OCI-LY1 (cell line): ENCODE results near the gene OR2H2.

ENCODE experiments used
- H2AFZ ChIP-seq: fragments of 200-600 bp; sonication (generic), shearing (Covaris generic); 2 replicates; pipeline ENCODE4 v1.6.0; 2014; ENCODE audit warnings: antibody characterized with exemption, mild to moderate bottlenecking, low read length
- H3F3A ChIP-seq: fragments of 200-600 bp; sonication (generic), shearing (Covaris generic); 2 replicates; pipeline ENCODE4 v1.6.0; 2014; ENCODE audit warnings: mild to moderate bottlenecking, antibody characterized with exemption, low read length, moderate library complexity; ENCODE audit not compliant: insufficient read depth
- H3K27ac ChIP-seq: fragments of 200-600 bp; sonication (generic); 2 replicates; pipeline ENCODE4 v1.5.1; 2014; ENCODE audit warnings: low read length, mixed run types, mild to moderate bottlenecking, low read depth; ENCODE audit not compliant: poor library complexity, severe bottlenecking
- H3K27me3 ChIP-seq: fragments of 200-600 bp; sonication (generic); 2 replicates; pipeline ENCODE4 v1.6.0; 2014; ENCODE audit warnings: antibody characterized with exemption, mild to moderate bottlenecking, low read length, moderate library complexity; ENCODE audit not compliant: insufficient read depth
- H3K36me3 ChIP-seq: fragments of 200-600 bp; sonication (generic); 2 replicates; pipeline ENCODE4 v1.6.1; 2014; ENCODE audit warnings: mild to moderate bottlenecking, antibody characterized with exemption, low read length, moderate library complexity, mixed read lengths; ENCODE audit not compliant: insufficient read depth
- H3K4me1 ChIP-seq: fragments of 200-600 bp; sonication (generic); 2 replicates; pipeline ENCODE4 v1.5.1; 2014; ENCODE audit warnings: mild to moderate bottlenecking, low read length, moderate library complexity; ENCODE audit not compliant: insufficient read depth, severe bottlenecking
- H3K4me2 ChIP-seq: fragments of 200-600 bp; sonication (generic), shearing (Covaris generic); 2 replicates; pipeline ENCODE4 v1.6.1; 2014; ENCODE audit warnings: low read length
- H3K4me3 ChIP-seq: fragments of 200-600 bp; sonication (generic); 2 replicates; pipeline ENCODE4 v1.5.1; 2014; ENCODE audit warnings: low read length, low read depth, mild to moderate bottlenecking, mixed read lengths; ENCODE audit not compliant: poor library complexity, severe bottlenecking
- H3K79me2 ChIP-seq: fragments of 200-600 bp; shearing (Covaris generic); 2 replicates; pipeline ENCODE4 v1.6.1; 2016; ENCODE audit warnings: mixed run types, low read length, mixed read lengths; ENCODE audit not compliant: insufficient read depth
- H3K9ac ChIP-seq: fragments of 200-600 bp; sonication (generic), shearing (Covaris generic); 2 replicates; pipeline ENCODE4 v1.6.1; 2014; ENCODE audit warnings: mild to moderate bottlenecking, low read length, mixed read lengths
- H3K9me2 ChIP-seq: fragments of 200-600 bp; sonication (generic), shearing (Covaris generic); 2 replicates; pipeline ENCODE4 v1.6.1; 2014; ENCODE audit warnings: low read depth, mild to moderate bottlenecking, low read length, mixed read lengths
- H3K9me3 ChIP-seq: fragments of 200-600 bp; shearing (Covaris generic); 2 replicates; pipeline ENCODE4 v1.6.1; 2014; ENCODE audit warnings: low read length, mixed read lengths
- H4K20me1 ChIP-seq: fragments of 200-600 bp; sonication (generic), shearing (Covaris generic); 2 replicates; pipeline ENCODE4 v1.6.0; 2016; ENCODE audit warnings: mild to moderate bottlenecking, low read length; ENCODE audit not compliant: insufficient read depth
- CTCF ChIP-seq: fragments of 200-600 bp; sonication (generic), shearing (Covaris generic); IDR thresholded peaks from 2 replicates; pipeline ENCODE4 v1.5.1; 2017; ENCODE audit warnings: mild to moderate bottlenecking, antibody characterized with exemption, low read length, moderate library complexity, mixed read lengths
- EZH2 ChIP-seq: fragments of 200-600 bp; sonication (generic), shearing (Covaris generic); IDR thresholded peaks from 2 replicates; pipeline ENCODE4 v1.8.0; 2017; ENCODE audit warnings: borderline replicate concordance, mixed run types, mild to moderate bottlenecking, antibody characterized with exemption, low read length, moderate library complexity, mixed read lengths

Gene OR2H2

DNA sequence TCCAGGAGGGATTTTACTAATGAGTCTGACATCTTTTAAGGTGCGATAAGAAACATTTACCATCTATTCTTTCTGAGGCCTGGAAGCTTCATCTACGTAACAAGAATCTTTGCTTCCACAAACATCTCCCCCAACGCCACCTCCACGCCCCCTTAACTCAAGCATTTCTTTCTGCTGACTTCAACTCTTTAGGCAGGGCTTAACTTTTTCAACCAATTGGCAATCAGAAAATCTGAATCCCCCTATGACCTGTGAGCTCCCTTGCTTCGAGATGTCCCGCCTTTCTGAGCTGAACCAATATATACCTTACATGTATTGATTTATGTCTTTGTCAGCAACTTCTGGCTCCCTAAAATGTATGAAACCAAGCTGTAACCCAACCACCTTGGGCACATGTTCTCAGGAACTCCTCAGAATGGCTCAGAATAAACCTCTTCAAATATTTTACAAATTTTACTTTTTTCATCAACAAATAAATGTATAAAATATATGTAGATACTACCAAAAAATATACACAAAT is 11.5 kb downstream of the OR2H2 start:
- no peaks in the 10 kb centered on the region for H3F3A ChIP-seq
- no peak overlapping the region for H3K9ac ChIP-seq
- no peak overlapping the region for H2AFZ ChIP-seq
- H3K27me3 ChIP-seq: no peaks in the 10 kb centered on the region
- no peak for TF ChIP-seq EZH2
- TF ChIP-seq CTCF: no peak
- no peaks in the 10 kb centered on the region for H3K4me1 ChIP-seq
- H3K9me3 ChIP-seq: no peaks in the 10 kb centered on the region
- H3K9me2 ChIP-seq: no peaks in the 10 kb centered on the region
- H3K4me3 ChIP-seq: no peak overlapping the region
- no peaks in the 10 kb centered on the region for H3K79me2 ChIP-seq
- H3K27ac ChIP-seq: no peak overlapping the region
- no peaks in the 10 kb centered on the region for H3K36me3 ChIP-seq
- no peak overlapping the region for H3K4me2 ChIP-seq
- no peaks in the 10 kb centered on the region for H4K20me1 ChIP-seq

- H3K4me3 ChIP-seq: no peak overlapping the region
- H2AFZ ChIP-seq: no peak overlapping the region
- no peaks in the 10 kb centered on the region for H3K27me3 ChIP-seq
- no peaks in the 10 kb centered on the region for H3K9me2 ChIP-seq
- H3K27ac ChIP-seq: no peak overlapping the region
- no peak overlapping the region for H3K4me2 ChIP-seq
- no peaks in the 10 kb centered on the region for H3K4me1 ChIP-seq
- H3K9ac ChIP-seq: no peak overlapping the region
- no peaks in the 10 kb centered on the region for H3K79me2 ChIP-seq
- H3K9me3 ChIP-seq: no peaks in the 10 kb centered on the region
- H4K20me1 ChIP-seq: no peaks in the 10 kb centered on the region
- H3K36me3 ChIP-seq: no peaks in the 10 kb centered on the region
- TF ChIP-seq EZH2: no peak
- no peak for TF ChIP-seq CTCF
- H3F3A ChIP-seq: no peaks in the 10 kb centered on the region
These were observed 12.3 kb downstream of the OR2H2 start for GRCh38 chr6:29597184-29597583.

DNA sequence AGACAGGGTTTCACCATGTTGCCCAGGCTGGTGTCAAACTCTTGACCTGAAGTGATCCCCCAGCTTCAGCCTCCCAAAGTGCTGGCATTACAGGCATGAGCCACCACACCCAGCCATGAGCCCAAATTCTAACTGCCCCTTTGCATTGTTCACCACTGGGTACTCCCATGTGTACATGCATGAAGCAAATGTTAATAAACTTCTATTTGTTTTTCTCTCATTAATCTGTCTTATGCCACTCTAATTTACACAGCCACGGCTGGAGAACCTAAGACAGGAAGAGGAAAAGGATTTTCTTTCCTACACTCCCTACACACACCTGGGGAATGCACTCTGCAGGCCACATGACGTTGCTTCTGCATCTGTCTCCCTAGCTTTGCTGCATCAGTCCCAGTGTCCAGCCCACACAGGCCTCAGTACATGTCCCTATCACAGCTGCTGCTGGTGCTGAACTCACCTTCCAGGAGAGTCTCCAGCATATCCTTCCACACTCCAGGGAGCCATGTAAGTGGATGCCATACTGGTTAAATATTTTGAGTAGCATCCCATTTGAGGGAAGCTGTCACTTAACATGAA is 13.3 kb downstream of the OR2H2 start:
- H3K36me3 ChIP-seq: no peaks in the 10 kb centered on the region
- no peak overlapping the region for H3K27ac ChIP-seq
- H3K9ac ChIP-seq: no peak overlapping the region
- no peaks in the 10 kb centered on the region for H3K4me1 ChIP-seq
- no peak overlapping the region for H3K4me2 ChIP-seq
- H3K9me2 ChIP-seq: no peaks in the 10 kb centered on the region
- no peak overlapping the region for H3K4me3 ChIP-seq
- no peaks in the 10 kb centered on the region for H4K20me1 ChIP-seq
- H3K79me2 ChIP-seq: no peaks in the 10 kb centered on the region
- H3K27me3 ChIP-seq: no peaks in the 10 kb centered on the region
- H3F3A ChIP-seq: no peaks in the 10 kb centered on the region
- H2AFZ ChIP-seq: no peak overlapping the region
- TF ChIP-seq CTCF (no peak), EZH2 (no peak)
- H3K9me3 ChIP-seq: no peaks in the 10 kb centered on the region
